GM23338 (cell line): Measurements from ENCODE around the gene GPD1L. TPM values are rescaled to one million over a fixed set of nuclear protein-coding genes. Genes with fewer than 3 reads are reported as not detected.

ENCODE experiments used
- ATAC-seq: fragments of 200-7000 bp; cut with Tn5 transposase; 3 replicates; pipeline ENCODE4 v1.9.1; 2020
- DNase-seq: peaks from one replicate; pipeline ENCODE4 v3.0.0-alpha.2; 2015; ENCODE audit warnings: low spot score
- H2AFZ ChIP-seq: fragments of 200-600 bp; sonication (generic); 2 replicates; pipeline ENCODE4 v1.8.0; 2016; ENCODE audit warnings: antibody characterized with exemption, mild to moderate bottlenecking, moderate library complexity
- H3F3A ChIP-seq: fragments of 200-600 bp; sonication (generic); replicated peaks from 2 replicates; pipeline ENCODE4 v1.8.0; 2017; ENCODE audit warnings: antibody characterized with exemption, mixed run types, low read depth
- H3K27ac ChIP-seq: fragments of 200-600 bp; sonication (generic); 2 replicates; pipeline ENCODE4 v1.6.1; 2016; ENCODE audit warnings: low read depth
- H3K27me3 ChIP-seq: fragments of 200-600 bp; sonication (generic); 2 replicates; pipeline ENCODE4 v1.8.0; 2016; ENCODE audit warnings: mild to moderate bottlenecking, mixed run types, moderate library complexity; ENCODE audit not compliant: insufficient read depth
- H3K36me3 ChIP-seq: fragments of 200-600 bp; sonication (generic); 2 replicates; pipeline ENCODE4 v1.8.0; 2016; ENCODE audit warnings: mild to moderate bottlenecking; ENCODE audit not compliant: insufficient read depth
- H3K4me1 ChIP-seq: fragments of 200-600 bp; sonication (generic); 2 replicates; pipeline ENCODE4 v1.8.0; 2016; ENCODE audit warnings: mild to moderate bottlenecking, moderate library complexity; ENCODE audit not compliant: insufficient read depth
- H3K4me2 ChIP-seq: fragments of 200-600 bp; sonication (generic); 2 replicates; pipeline ENCODE4 v1.7.1; 2017; ENCODE audit warnings: mixed run types
- H3K4me3 ChIP-seq: fragments of 200-600 bp; sonication (generic); 2 replicates; pipeline ENCODE4 v1.6.1; 2016; ENCODE audit warnings: mixed run types
- H3K79me2 ChIP-seq: fragments of 200-600 bp; sonication (generic); replicated peaks from 2 replicates; pipeline ENCODE4 v1.8.0; 2017; ENCODE audit warnings: mild to moderate bottlenecking; ENCODE audit not compliant: insufficient read depth
- H3K9me2 ChIP-seq: fragments of 200-600 bp; sonication (generic); 2 replicates; pipeline ENCODE4 v1.8.0; 2017; ENCODE audit not compliant: insufficient read depth
- H4K20me1 ChIP-seq: fragments of 200-600 bp; sonication (generic); replicated peaks from 2 replicates; pipeline ENCODE4 v1.8.0; 2017; ENCODE audit warnings: mild to moderate bottlenecking; ENCODE audit not compliant: insufficient read depth
- H3K27ac Mint-ChIP-seq: 2 replicates; pipeline ENCODE4 v1.8.0; 2020; ENCODE audit warnings: inconsistent platforms, mild to moderate bottlenecking, moderate library complexity, mixed read lengths
- H3K27me3 Mint-ChIP-seq: 3 replicates; pipeline ENCODE4 v1.8.0; 2022; ENCODE audit warnings: low read depth, mild to moderate bottlenecking, moderate library complexity, mixed read lengths, inconsistent platforms; ENCODE audit not compliant: insufficient read depth, poor library complexity
- H3K36me3 Mint-ChIP-seq: 3 replicates; pipeline ENCODE4 v1.8.0; 2021; ENCODE audit warnings: low read depth, mild to moderate bottlenecking, inconsistent platforms, moderate library complexity, mixed read lengths
- H3K4me1 Mint-ChIP-seq: 3 replicates; pipeline ENCODE4 v1.8.0; 2020; ENCODE audit warnings: mild to moderate bottlenecking, inconsistent platforms, mixed read lengths
- H3K4me3 Mint-ChIP-seq: 3 replicates; pipeline ENCODE4 v1.8.0; 2021; ENCODE audit warnings: moderate library complexity, mild to moderate bottlenecking, inconsistent platforms, mixed read lengths
- H3K9me3 Mint-ChIP-seq: 3 replicates; pipeline ENCODE4 v1.8.0; 2020; ENCODE audit warnings: moderate library complexity, mild to moderate bottlenecking, inconsistent platforms, mixed read lengths
- CTCF ChIP-seq, 2 experiments: fragments of 200-600 bp in 1 of 2; sonication (generic) in 1 of 2; conservative IDR thresholded peaks; 2 replicates each; pipeline versions ENCODE4 v1.5.1 to v1.6.1; 2016 to 2017; ENCODE audit warnings: antibody characterized with exemption in 2 of 2, low read depth in 2 of 2, mild to moderate bottlenecking in 2 of 2, moderate library complexity in 1 of 2
- ETS1 ChIP-seq: IDR thresholded peaks from 2 replicates; pipeline ENCODE4 v1.6.1; 2016; ENCODE audit warnings: antibody characterized with exemption
- NANOG ChIP-seq: IDR thresholded peaks from 2 replicates; pipeline ENCODE4 v1.6.1; 2016; ENCODE audit warnings: antibody characterized with exemption, borderline replicate concordance
- REST ChIP-seq: IDR thresholded peaks from one replicate; pipeline ENCODE4 v1.6.1; 2018; ENCODE audit warnings: antibody characterized with exemption; ENCODE audit not compliant: unreplicated experiment
- ZNF114 ChIP-seq: fragments of 250-450 bp; sonication (Bioruptor Pico); IDR thresholded peaks from 2 replicates; pipeline ENCODE4 v1.5.0; 2020; ENCODE audit warnings: mild to moderate bottlenecking, moderate library complexity
- ZNF462 ChIP-seq: fragments of 250-450 bp; sonication (Bioruptor Pico); IDR thresholded peaks from 2 replicates; pipeline ENCODE4 v1.5.0; 2020; ENCODE audit warnings: mild to moderate bottlenecking, moderate library complexity
- polyA plus RNA-seq: library from polyadenylated mRNA; unstranded; fragments of >200 nt; fragmentation: Nextera tagmentation; extraction: Ambion mirVana; gene quantifications from 2 replicates; pipeline ENCODE4 v1.2.1, GENCODE V29; 2016
- total RNA-seq: library from RNA; depleted of rRNA; stranded (reverse); fragments of >200 nt; shearing (Covaris generic); gene quantifications from 2 replicates; pipeline ENCODE4 v1.2.3, GENCODE V29; 2014

Gene GPD1L
- total and polyA plus RNA-seq, 2 experiments from 2014 or later = 2.0 to 6.4 TPM

- no peak for TF ChIP-seq REST
- no peak for TF ChIP-seq CTCF (conservative IDR thresholded peaks at IDR 0.05; ENCODE audit: low read depth in 2 of 2)
Observed at GRCh38 chr3:32104492-32104891, 1.9 kb upstream of the GPD1L start (continued).

GRCh38 chr3:32105291-32106131 lies 909 bp upstream of the GPD1L start:
- H3K36me3 ChIP-seq = peaks cover 14% of the 10 kb centered on the region
- ATAC-seq (no peak), DNase-seq (no peak)
- H3K4me3 ChIP-seq = peak overlapping the region; percentile 79; the same call in 1 of the 2 replicates
- Mint-ChIP-seq H3K27ac (no peak overlapping the region), H3K36me3 (peaks cover 13% of the 10 kb centered on the region), H3K9me3 (peaks cover 37% of the 10 kb centered on the region), H3K27me3 (peaks cover 21% of the 10 kb centered on the region), H3K4me1 (peaks cover 9% of the 10 kb centered on the region; the same call in 2 of the 3 replicates), H3K4me3 (peak overlapping the region; percentile 72)
- peak overlapping the region; percentile 78 for H3K4me2 ChIP-seq
- H2AFZ ChIP-seq = peak overlapping the region; percentile 100
- no peak overlapping the region for H3K27ac ChIP-seq
- H3K9me2 ChIP-seq = peaks cover 6% of the 10 kb centered on the region; the same call in 1 of the 2 replicates
- 0 out of 2 replicates have a peak, but pooled peaks cover 4% of the 10 kb centered on the region for H3F3A ChIP-seq
- H3K4me1 ChIP-seq = no peaks in the 10 kb centered on the region; the same call in 1 of the 2 replicates
- H3K79me2 ChIP-seq = no peaks in the 10 kb centered on the region
- H4K20me1 ChIP-seq = no peaks in the 10 kb centered on the region
- peaks cover 17% of the 10 kb centered on the region for H3K27me3 ChIP-seq
- no peak for TF ChIP-seq NANOG
- TF ChIP-seq ZNF462 (CRISPR knock-in tag) = no peak
- TF ChIP-seq ETS1 = no peak
- no peak for TF ChIP-seq ZNF114 (CRISPR knock-in tag)
- no peak for TF ChIP-seq REST
